Measurements from ENCODE around the gene NEK4. TPM values are rescaled to one million over a fixed set of nuclear protein-coding genes. Genes with fewer than 3 reads are reported as not detected.

The NEK4 gene
- total and polyA plus RNA-seq, 10 of the 15 experiments (the other 5 are each of a cell fraction or from before 2014, with no cell fraction given), result 7.0 to 29.1 (median 16.4) TPM

DNA sequence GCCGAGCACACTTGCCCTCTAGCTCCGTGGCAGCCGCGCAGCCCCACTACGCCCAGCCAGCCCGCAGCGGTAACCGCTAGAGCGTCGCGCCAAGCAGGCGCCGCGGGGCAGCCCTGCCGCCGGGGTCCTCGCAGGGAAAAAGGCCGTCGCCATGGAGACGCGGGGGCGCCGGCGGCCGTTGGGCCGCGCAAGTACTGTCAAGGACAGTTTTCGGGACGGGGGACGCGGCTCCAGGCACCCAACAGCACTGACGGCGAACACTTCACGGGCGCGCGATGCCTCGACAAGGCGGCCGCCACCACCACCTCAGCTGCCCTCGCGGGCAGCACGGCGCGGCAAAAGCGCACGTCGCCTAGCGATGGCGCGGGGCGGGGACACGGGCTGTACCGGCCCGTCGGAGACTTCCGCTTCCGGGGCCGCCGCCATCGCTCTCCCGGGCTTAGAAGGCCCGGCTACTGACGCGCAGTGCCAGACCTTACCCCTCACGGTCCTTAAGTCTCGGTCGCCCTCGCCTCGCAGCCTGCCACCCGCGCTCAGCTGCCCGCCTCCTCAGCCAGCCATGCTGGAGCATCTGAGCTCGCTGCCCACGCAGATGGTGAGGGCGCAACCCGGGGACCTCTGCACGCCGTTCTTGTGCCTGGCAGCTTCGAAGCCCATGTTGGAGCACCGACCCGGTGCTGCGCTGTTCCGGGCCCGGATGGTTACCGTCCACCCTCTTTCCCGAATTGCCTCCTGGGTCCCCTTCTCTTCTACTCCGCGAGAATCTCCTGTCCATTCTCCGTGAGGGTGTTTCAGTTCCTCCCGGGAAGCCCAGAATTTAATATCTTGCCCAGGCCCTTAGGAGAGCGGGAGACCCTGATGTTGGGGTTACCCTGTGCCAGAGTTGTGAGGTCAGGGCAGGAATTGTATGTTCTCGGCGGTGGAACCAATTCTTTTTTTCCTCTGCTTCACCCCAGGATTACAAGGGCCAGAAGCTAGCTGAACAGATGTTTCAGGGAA lies 64.8 kb downstream of the NEK4 start, which contains the start of the genes GLT8D1 and SPCS1 (continued):
- TF ChIP-seq, protein P1, sequence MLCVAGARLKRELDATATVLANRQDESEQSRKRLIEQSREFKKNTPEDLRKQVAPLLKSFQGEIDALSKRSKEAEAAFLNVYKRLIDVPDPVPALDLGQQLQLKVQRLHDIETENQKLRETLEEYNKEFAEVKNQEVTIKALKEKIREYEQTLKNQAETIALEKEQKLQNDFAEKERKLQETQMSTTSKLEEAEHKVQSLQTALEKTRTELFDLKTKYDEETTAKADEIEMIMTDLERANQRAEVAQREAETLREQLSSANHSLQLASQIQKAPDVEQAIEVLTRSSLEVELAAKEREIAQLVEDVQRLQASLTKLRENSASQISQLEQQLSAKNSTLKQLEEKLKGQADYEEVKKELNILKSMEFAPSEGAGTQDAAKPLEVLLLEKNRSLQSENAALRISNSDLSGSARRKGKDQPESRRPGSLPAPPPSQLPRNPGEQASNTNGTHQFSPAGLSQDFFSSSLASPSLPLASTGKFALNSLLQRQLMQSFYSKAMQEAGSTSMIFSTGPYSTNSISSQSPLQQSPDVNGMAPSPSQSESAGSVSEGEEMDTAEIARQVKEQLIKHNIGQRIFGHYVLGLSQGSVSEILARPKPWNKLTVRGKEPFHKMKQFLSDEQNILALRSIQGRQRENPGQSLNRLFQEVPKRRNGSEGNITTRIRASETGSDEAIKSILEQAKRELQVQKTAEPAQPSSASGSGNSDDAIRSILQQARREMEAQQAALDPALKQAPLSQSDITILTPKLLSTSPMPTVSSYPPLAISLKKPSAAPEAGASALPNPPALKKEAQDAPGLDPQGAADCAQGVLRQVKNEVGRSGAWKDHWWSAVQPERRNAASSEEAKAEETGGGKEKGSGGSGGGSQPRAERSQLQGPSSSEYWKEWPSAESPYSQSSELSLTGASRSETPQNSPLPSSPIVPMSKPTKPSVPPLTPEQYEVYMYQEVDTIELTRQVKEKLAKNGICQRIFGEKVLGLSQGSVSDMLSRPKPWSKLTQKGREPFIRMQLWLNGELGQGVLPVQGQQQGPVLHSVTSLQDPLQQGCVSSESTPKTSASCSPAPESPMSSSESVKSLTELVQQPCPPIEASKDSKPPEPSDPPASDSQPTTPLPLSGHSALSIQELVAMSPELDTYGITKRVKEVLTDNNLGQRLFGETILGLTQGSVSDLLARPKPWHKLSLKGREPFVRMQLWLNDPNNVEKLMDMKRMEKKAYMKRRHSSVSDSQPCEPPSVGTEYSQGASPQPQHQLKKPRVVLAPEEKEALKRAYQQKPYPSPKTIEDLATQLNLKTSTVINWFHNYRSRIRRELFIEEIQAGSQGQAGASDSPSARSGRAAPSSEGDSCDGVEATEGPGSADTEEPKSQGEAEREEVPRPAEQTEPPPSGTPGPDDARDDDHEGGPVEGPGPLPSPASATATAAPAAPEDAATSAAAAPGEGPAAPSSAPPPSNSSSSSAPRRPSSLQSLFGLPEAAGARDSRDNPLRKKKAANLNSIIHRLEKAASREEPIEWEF (IDR thresholded peaks at IDR 0.05; ENCODE audit: insufficient replicate concordance, low read depth, low read length), result peak; percentile 10
- TF ChIP-seq NFYA (IDR thresholded peaks at IDR 0.05; ENCODE audit: borderline replicate concordance, low read depth, low read length) (no peak), POLR2A (IDR thresholded peaks at IDR 0.05; ENCODE audit: low read depth, low read length) (peak; percentile 93), RELA (IDR thresholded peaks at IDR 0.05; ENCODE audit: borderline replicate concordance, partially characterized antibody) (peak; percentile 42), KDM1A (IDR thresholded peaks at IDR 0.05; ENCODE audit: borderline replicate concordance) (no peak), MXI1 (IDR thresholded peaks at IDR 0.05; ENCODE audit: low read depth, low read length) (peak; percentile 96), MEF2B (IDR thresholded peaks at IDR 0.05; ENCODE audit: partially characterized antibody, poor library complexity, severe bottlenecking) (peak; percentile 57), SMC3 (IDR thresholded peaks at IDR 0.05; ENCODE audit: borderline replicate concordance, low read length) (no peak), NRF1 (conservative IDR thresholded peaks at IDR 0.05; ENCODE audit: low read depth, low read length) (no peak), ATF7 (IDR thresholded peaks at IDR 0.05; ENCODE audit: low read depth) (no peak), RCOR1 (conservative IDR thresholded peaks at IDR 0.05; ENCODE audit: low read depth, low read length) (no peak), HDGF (IDR thresholded peaks at IDR 0.05) (peak; percentile 81; the same call in 1 of the 2 replicates), YBX1 (IDR thresholded peaks at IDR 0.05) (no peak), POLR2AphosphoS5 (IDR thresholded peaks at IDR 0.05; ENCODE audit: low read length) (peak; percentile 88; the same call in 1 of the 2 replicates), NR2F1 (conservative IDR thresholded peaks at IDR 0.05) (peak; percentile 77; the same call in 1 of the 2 replicates), CHD4 (IDR thresholded peaks at IDR 0.05) (no peak), PML (IDR thresholded peaks at IDR 0.05; ENCODE audit: low read length) (no peak), ZNF207 (IDR thresholded peaks at IDR 0.05; ENCODE audit: borderline replicate concordance) (peak; percentile 97), DPF2 (IDR thresholded peaks at IDR 0.05) (peak; percentile 86), LARP7 (IDR thresholded peaks at IDR 0.05) (peak; percentile 91), NR2C1 (IDR thresholded peaks at IDR 0.05) (peak; percentile 97), EED (IDR thresholded peaks at IDR 0.05; ENCODE audit: low read depth) (no peak; the same call in 1 of the 2 replicates)
- TF ChIP-seq, protein P2, sequence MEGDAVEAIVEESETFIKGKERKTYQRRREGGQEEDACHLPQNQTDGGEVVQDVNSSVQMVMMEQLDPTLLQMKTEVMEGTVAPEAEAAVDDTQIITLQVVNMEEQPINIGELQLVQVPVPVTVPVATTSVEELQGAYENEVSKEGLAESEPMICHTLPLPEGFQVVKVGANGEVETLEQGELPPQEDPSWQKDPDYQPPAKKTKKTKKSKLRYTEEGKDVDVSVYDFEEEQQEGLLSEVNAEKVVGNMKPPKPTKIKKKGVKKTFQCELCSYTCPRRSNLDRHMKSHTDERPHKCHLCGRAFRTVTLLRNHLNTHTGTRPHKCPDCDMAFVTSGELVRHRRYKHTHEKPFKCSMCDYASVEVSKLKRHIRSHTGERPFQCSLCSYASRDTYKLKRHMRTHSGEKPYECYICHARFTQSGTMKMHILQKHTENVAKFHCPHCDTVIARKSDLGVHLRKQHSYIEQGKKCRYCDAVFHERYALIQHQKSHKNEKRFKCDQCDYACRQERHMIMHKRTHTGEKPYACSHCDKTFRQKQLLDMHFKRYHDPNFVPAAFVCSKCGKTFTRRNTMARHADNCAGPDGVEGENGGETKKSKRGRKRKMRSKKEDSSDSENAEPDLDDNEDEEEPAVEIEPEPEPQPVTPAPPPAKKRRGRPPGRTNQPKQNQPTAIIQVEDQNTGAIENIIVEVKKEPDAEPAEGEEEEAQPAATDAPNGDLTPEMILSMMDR (IDR thresholded peaks at IDR 0.05 in 2 of 3, conservative IDR thresholded peaks at IDR 0.05 in 1 of 3; ENCODE audit: control insufficient read depth in 2 of 3, extremely low read depth in 1 of 3, insufficient read depth in 1 of 3, low read depth in 3 of 3, low read length in 3 of 3), result no peak

Measured in GM12878 (cell line).